SJCRH30 (cell line): Measurements from ENCODE around the gene TENT4B. TPM values are rescaled to one million over a fixed set of nuclear protein-coding genes. Genes with fewer than 3 reads are reported as not detected.

Experiments used
- DNase-seq, 2 experiments: peaks; one replicate each; pipeline ENCODE4 v3.0.0-alpha.2; 2015 to 2020
- H3K27ac ChIP-seq: fragments of 250-450 bp; sonication (Bioruptor Pico); 2 replicates; pipeline ENCODE4 v1.5.1; 2020; ENCODE audit warnings: mild to moderate bottlenecking, moderate library complexity
- H3K27me3 ChIP-seq: fragments of 250-450 bp; sonication (Bioruptor Pico); 2 replicates; pipeline ENCODE4 v1.5.1; 2020; ENCODE audit warnings: mild to moderate bottlenecking, moderate library complexity
- H3K36me3 ChIP-seq: fragments of 250-450 bp; sonication (Bioruptor Pico); 2 replicates; pipeline ENCODE4 v1.5.1; 2020; ENCODE audit warnings: mild to moderate bottlenecking, moderate library complexity
- H3K4me1 ChIP-seq: fragments of 250-450 bp; sonication (Bioruptor Pico); 2 replicates; pipeline ENCODE4 v1.5.1; 2020; ENCODE audit warnings: mild to moderate bottlenecking, moderate library complexity
- H3K4me3 ChIP-seq: fragments of 250-450 bp; sonication (Bioruptor Pico); 2 replicates; pipeline ENCODE4 v1.5.1; 2020; ENCODE audit warnings: mild to moderate bottlenecking, moderate library complexity
- H3K9me3 ChIP-seq: fragments of 250-450 bp; sonication (Bioruptor Pico); replicated peaks from 2 replicates; pipeline ENCODE4 v1.5.1; 2020; ENCODE audit warnings: mild to moderate bottlenecking, moderate library complexity
- total RNA-seq: library from RNA; depleted of rRNA; stranded (reverse); fragments of >200 nt; shearing (Covaris generic); gene quantifications from 2 replicates; pipeline ENCODE4 v1.2.3, GENCODE V29; 2014

The TENT4B gene
- total RNA-seq, 1 experiment from 2014 or later = 12.4 TPM

DNA sequence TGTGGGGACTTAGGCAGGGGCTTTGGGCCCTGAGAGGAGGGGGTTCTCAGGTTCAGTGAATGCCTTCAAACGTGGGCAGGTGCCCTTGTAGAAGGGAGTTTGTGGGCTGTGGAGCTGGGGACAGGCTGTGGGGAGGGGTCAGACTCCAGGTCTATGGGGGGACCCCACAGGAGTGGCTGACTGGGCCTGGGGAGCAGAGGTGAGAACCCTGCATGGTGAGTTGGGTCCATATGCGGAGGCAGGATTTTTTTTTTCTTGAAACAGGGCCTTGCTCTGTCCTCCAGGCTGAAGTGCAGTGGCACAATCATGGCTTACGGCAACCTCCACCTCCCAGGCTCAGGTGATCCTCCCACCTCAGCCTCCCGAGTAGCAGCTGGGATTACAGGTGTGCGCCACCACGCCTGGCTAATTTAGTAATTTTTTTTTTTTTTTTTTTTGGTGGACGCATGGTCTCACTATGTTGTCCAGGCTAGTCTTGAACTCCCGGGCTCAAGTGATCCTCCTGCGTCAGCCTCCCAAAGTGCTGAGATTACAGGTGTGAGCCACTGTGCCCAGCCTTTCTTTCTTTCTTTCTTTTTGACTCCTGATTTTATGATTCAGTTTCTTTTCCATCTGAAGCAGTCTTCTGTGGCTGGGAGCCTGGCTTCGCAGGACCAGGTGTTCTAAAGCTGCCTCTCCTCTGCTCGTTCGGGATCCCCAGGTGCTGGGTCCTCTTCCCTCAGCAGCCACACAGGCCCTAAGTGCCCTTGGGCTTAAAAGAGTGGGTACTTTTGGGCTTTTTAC lies 94.2 kb downstream of the TENT4B start:
- no peak overlapping the region for H3K27ac ChIP-seq

DNA sequence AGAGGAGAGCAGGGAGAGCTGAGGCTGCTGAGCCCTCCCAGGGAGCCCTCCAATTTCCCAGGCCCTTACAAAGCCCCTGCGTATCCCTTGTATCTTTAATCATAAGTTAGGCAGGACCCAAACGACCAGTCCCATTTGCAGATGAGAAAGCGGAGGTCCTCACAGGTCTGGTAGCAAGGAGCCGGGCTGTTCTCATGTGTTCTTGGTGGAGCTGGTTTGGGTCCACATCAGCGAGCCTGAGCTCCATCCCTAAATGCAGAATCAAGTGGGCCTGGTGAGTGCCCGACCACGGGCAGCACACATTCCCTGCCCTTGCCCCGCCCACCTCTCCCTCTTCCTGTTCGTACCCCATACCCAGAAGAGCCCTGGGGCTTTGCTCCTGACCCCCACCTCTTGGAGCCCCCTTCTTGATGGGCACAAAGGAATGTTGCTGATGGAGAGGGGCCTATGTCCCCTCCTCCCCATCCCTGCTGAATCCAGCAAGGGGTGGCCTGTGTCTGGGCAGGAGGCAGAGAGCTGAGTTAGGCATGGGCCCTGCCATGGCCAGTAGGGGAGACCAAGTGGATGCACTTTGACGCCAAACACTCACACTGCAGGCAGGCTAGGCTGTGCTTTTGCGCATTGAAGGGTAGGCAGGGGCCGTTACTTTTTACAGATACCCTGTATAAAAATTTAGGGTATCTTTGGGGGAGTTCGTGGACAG lies 95.0 kb downstream of the TENT4B start:
- Histone ChIP-seq H3K27me3 (peaks cover 6% of the 10 kb centered on the region; the same call in 1 of the 2 replicates), H3K36me3 (no peaks in the 10 kb centered on the region), H3K4me1 (peaks cover 10% of the 10 kb centered on the region; the same call in 1 of the 2 replicates), H3K9me3 (no peaks in the 10 kb centered on the region), H3K27ac (no peak overlapping the region), H3K4me3 (no peak overlapping the region)
- no peak for DNase-seq

More for the DNA sequence above, 94.2 kb downstream of the TENT4B start:
- Histone ChIP-seq H3K27me3 (peaks cover 6% of the 10 kb centered on the region; the same call in 1 of the 2 replicates), H3K36me3 (no peaks in the 10 kb centered on the region), H3K4me3 (no peak overlapping the region), H3K4me1 (peaks cover 10% of the 10 kb centered on the region; the same call in 1 of the 2 replicates), H3K9me3 (no peaks in the 10 kb centered on the region)
- DNase-seq = no peak

DNA sequence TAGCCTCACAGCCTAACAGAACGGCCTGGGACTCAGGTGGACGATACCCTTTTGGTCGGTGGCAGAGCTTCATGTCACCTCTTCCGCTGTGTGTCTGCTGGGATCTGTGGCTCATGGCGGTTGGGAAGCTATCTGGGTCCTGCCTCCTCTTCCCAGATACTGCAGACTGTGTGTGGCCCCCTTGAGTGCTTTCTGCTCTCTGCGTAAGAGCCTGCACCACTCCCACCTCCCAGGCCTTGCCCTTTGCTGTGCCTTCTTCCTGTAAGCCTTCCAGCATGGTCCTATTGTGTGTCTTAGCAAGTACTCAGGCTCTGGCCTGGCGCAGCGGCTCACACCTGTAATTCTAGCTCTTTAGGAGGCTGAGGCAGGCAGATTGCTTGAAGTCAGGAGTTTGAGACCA lies 95.7 kb downstream of the TENT4B start:
- peaks cover 18% of the 10 kb centered on the region for H3K4me1 ChIP-seq
- H3K4me3 ChIP-seq = no peak overlapping the region
- no peak overlapping the region for H3K27ac ChIP-seq
- H3K36me3 ChIP-seq = no peaks in the 10 kb centered on the region
- H3K27me3 ChIP-seq = peaks cover 6% of the 10 kb centered on the region; the same call in 1 of the 2 replicates
- H3K9me3 ChIP-seq = no peaks in the 10 kb centered on the region
- DNase-seq = no peak

DNA sequence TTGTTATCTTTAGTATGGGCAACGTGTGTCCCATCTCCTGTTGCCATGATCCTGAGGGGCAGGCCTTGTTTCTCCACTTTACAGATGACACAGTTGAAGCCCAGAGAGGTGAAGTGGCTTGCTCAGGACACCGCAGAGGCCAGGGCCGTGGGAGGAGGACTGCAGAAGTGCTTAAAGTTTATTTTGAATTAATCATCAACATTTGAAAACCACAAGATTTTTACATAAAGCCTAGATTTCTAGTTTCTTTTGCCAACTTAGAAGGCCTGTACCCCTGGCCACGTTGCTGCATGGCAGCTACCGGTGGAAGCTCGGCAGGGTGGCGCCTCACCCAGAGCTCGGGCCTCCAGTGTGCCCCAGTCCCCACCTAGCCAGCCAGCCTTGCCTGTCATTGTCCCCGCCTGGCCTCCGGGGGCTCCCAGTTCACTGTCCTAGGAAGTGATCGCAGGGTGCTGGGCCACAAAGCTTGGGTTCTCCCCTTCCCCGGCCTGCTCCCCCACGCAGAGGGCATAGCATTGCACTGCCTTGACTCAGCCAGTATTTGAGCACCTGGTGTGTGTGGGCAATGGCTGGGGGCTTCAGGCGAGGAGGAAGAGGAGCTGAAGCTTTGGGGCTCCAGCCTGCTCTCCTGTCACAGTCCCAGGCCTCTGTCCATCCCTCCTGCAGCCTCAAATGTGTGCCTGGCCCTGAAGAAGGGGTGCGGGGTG lies 98.4 kb downstream of the TENT4B start:
- DNase-seq = no peak
- Histone ChIP-seq H3K9me3 (no peaks in the 10 kb centered on the region), H3K27ac (no peak overlapping the region)

DNA sequence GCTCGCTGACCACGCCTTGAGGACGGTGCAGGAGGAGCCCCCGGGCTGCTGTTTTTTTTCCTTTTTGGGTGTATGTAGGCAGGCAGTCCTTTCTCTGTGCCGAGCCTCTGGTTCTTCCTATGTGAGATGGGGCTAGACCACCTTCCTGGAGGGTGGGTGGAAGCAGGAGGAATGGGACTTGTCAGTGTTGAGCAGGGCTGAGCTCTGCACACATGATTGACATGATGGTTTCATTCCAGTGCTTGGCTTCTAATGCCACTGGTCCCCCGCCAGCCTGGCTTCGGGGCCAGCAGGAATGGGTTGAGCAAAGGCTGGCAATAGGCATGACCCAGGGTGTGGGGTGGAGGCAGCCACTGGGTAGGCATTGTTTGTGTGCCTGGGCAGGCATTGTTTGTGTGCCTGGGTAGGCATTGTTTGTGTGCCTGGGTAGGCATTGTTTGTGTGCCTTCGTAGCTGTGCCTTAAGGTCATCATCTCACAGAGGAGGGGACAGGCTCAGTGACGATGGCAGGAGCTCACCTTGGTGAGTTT lies 99.0 kb downstream of the TENT4B start:
- Histone ChIP-seq H3K36me3 (no peaks in the 10 kb centered on the region), H3K4me3 (no peak overlapping the region), H3K9me3 (no peaks in the 10 kb centered on the region), H3K4me1 (peaks cover 13% of the 10 kb centered on the region), H3K27ac (no peak overlapping the region), H3K27me3 (no peaks in the 10 kb centered on the region)
- no peak for DNase-seq

More for the DNA sequence above, 98.4 kb downstream of the TENT4B start:
- H3K4me1 ChIP-seq = peaks cover 13% of the 10 kb centered on the region
- H3K4me3 ChIP-seq = no peak overlapping the region
- no peaks in the 10 kb centered on the region for H3K27me3 ChIP-seq
- no peaks in the 10 kb centered on the region for H3K36me3 ChIP-seq

DNA sequence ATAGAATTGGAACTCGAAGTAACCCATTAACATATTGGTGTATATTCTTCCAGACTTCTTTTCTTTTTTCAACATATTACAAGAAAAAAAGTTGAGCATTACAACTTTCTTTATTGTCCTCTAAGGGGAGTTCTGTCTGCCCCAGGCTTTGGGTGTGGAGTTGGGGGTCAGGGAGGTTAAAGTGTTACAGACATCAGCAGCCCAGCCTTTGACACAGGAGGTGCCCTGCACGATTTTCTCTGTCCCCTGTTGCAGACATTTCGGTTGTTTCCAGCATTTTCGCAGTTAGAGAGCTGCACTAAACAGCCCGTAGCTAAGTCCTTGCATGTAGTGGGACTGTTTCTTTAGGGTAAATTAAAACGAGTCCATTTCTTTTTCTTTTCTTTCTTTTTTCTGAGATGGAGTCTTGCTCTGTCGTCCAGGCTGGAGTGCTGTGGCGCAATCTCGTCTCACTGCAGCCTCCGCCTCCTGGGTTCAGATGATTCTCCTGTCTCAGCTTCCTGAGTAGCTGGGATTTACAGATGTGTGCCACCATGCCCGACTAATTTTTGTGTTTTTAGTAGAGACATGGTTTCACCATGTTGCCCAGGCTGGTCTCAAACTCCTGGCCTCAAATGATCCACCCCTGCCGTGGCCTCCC lies 99.9 kb downstream of the TENT4B start:
- peak overlapping the region; percentile 6; the same call in 1 of the 2 replicates for H3K27ac ChIP-seq
- peaks cover 15% of the 10 kb centered on the region for H3K4me1 ChIP-seq
- DNase-seq = no peak

DNA sequence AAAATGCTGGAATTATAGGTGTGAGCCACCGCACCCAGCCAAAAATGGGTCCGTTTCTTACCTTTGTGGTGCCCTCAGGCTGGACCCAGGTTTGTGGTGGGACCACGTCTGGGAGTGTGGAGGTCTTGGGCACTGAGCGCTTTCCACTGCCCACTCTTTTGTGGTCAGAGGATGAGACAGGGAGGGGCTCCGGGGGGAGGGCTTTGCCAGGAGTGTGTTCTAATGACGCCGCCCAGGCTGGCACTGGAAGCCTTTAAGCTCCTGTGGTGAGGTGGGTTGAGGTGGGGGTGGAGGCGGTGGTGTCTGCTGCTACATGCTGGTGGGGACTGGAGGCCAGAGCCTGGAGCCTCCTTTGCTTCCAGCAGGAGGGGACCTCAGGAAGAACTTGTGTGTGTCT lies 100.4 kb downstream of the TENT4B start:
- peak; percentile 51 to 53 for DNase-seq
- no peak overlapping the region for H3K4me3 ChIP-seq
- H3K9me3 ChIP-seq = no peaks in the 10 kb centered on the region
- no peaks in the 10 kb centered on the region for H3K36me3 ChIP-seq
- H3K4me1 ChIP-seq = peaks cover 19% of the 10 kb centered on the region
- H3K27me3 ChIP-seq = no peaks in the 10 kb centered on the region
- H3K27ac ChIP-seq = peak overlapping the region; percentile 6; the same call in 1 of the 2 replicates

More for the DNA sequence above, 99.9 kb downstream of the TENT4B start:
- Histone ChIP-seq H3K27me3 (no peaks in the 10 kb centered on the region), H3K9me3 (no peaks in the 10 kb centered on the region), H3K36me3 (no peaks in the 10 kb centered on the region), H3K4me3 (no peak overlapping the region)

DNA sequence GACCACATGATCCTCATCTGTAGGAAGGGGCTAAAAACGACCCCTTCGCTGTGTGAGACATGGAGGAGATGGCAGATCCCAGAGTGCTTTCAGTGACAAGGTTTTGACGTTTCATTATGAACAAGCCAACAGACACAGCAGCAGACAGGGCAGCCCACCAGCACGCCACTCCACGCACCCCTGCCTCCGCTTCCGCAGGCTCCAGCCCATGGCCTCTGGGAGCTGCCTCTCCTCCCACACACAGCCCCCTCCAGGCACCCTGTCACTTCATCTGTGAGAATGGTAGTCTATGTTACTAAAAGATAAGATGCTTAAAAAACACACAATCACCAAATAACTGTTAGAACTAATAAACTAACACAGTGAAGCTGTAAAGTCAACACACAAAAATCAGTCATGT lies 101.0 kb downstream of the TENT4B start:
- no peaks in the 10 kb centered on the region for H3K36me3 ChIP-seq
- no peak for DNase-seq
- no peaks in the 10 kb centered on the region for H3K9me3 ChIP-seq
- H3K4me3 ChIP-seq = no peak overlapping the region
- H3K27ac ChIP-seq = peak overlapping the region; percentile 6; the same call in 1 of the 2 replicates
- H3K4me1 ChIP-seq = peaks cover 24% of the 10 kb centered on the region
- H3K27me3 ChIP-seq = no peaks in the 10 kb centered on the region

DNA sequence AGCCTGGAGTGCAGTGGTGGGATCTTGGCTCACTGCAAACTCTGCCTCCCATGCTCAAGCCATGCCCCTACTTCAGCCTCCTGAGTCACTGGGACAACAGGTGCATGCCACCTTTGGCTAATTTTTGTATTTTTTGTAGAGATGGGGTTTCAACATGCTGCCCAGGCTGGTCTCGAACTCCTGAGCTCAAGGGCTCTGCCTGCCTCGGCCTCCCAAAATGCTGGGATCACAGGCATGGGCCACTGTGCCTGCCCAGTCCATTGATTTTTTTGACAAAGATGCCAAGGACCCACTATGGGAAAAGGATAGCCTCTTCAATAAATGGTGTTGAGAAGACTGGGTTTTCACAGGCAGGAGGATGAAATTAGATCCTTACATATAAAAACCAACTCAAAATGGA lies 102.4 kb downstream of the TENT4B start:
- peaks cover 31% of the 10 kb centered on the region for H3K4me1 ChIP-seq
- no peaks in the 10 kb centered on the region for H3K9me3 ChIP-seq
- no peak for DNase-seq
- H3K4me3 ChIP-seq = no peak overlapping the region
- no peaks in the 10 kb centered on the region for H3K27me3 ChIP-seq
- H3K36me3 ChIP-seq = no peaks in the 10 kb centered on the region
- H3K27ac ChIP-seq = no peak overlapping the region

DNA sequence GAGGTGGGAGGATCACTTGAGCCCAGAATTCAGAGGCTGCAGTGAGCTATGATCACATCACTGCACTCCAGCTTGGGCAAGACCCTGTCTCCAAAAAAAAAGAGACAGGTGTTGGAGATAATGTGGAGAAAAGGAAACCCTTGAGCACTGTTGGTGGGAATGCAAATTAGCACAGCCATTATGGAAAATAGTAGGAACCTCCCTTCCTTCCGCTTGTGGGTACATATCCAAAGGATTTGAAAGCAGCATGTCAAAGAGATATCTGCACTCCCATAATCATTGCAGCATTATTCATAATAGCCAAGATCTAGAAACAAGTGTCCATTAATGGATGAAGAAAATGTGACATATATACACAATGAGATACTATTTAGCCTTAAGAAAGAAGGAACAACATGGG lies 103.5 kb downstream of the TENT4B start:
- Histone ChIP-seq H3K36me3 (no peaks in the 10 kb centered on the region), H3K4me3 (no peak overlapping the region), H3K4me1 (peaks cover 31% of the 10 kb centered on the region), H3K27ac (no peak overlapping the region), H3K27me3 (no peaks in the 10 kb centered on the region), H3K9me3 (no peaks in the 10 kb centered on the region)
- no peak for DNase-seq

DNA sequence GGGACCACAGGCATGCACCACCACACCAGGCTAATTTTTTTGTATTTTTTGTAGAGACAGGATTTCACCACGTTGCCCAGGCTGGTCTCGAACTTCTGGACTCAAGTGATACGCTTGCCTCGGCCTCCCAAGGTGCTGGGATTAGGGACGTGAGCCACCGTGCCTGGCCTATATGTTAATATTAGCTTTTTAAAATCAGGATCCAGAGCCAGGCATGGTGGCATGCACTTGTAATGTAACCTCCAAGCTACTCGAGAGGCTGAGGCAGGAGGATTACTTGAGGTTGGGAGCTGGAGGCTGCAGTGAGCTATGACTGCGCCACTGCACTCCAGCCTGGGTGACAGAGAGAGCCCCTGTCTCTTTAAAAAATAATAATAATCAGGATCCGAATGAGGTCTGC lies 104.8 kb downstream of the TENT4B start:
- Histone ChIP-seq H3K9me3 (no peaks in the 10 kb centered on the region), H3K27ac (no peak overlapping the region; the same call in 1 of the 2 replicates), H3K4me1 (peaks cover 31% of the 10 kb centered on the region), H3K27me3 (no peaks in the 10 kb centered on the region), H3K36me3 (no peaks in the 10 kb centered on the region), H3K4me3 (no peak overlapping the region)
- DNase-seq = no peak

DNA sequence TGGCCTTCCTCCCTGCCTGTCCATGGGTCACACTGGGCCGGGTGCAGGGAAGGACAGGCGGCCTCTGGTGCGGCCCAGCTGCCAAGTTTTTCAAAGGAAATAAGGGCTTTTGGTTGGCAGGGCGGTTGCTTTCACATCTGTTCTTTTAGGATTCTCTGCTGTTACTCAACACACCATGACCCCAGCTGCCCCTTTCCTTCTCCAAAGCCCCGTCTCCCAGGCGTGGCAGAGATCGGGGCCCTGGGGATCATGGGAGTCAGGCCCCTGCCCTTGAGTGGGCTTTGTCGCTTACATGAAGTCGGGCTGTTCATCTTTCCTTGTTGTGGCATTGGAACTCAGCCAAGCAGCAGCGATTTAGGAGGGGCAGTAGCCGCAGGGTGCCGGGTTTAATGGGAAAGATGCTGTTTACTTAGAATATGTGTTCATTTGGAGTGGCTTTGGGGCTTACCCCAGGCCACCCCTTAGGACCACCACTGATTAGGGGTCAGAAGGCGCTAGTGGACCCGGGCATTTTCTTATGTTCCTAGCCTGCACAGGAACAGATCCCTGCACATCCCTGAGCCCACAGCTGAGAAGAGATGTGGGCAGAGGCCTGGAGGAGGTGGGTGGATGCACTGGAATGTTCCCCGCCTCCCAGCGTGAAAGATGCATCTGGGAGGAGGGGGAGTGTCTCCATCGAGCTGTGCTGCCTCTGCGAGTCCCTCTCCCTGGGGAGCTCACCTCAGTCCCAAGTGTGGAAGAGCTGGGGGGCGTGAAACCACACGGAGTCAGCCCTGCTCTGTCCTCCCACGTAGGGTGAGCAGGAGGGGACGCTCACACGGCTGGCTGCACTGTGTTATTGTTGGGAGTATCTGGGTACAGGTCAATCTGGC lies 106.5 kb downstream of the TENT4B start:
- Histone ChIP-seq H3K36me3 (no peaks in the 10 kb centered on the region), H3K27me3 (no peaks in the 10 kb centered on the region), H3K4me1 (peaks cover 25% of the 10 kb centered on the region), H3K9me3 (no peaks in the 10 kb centered on the region), H3K4me3 (peak overlapping the region; percentile 18), H3K27ac (peak overlapping the region; percentile 91)
- peak; percentile 98 to 99 for DNase-seq
